ENCODE data around the gene LEMD3. TPM values are rescaled to one million over a fixed set of nuclear protein-coding genes. Genes with fewer than 3 reads are reported as not detected.

LEMD3 gene
- total and polyA plus RNA-seq, 2 donors (not counting 1 experiment from before 2014, with no cell fraction given): 11.5 to 18.5 TPM

DNA sequence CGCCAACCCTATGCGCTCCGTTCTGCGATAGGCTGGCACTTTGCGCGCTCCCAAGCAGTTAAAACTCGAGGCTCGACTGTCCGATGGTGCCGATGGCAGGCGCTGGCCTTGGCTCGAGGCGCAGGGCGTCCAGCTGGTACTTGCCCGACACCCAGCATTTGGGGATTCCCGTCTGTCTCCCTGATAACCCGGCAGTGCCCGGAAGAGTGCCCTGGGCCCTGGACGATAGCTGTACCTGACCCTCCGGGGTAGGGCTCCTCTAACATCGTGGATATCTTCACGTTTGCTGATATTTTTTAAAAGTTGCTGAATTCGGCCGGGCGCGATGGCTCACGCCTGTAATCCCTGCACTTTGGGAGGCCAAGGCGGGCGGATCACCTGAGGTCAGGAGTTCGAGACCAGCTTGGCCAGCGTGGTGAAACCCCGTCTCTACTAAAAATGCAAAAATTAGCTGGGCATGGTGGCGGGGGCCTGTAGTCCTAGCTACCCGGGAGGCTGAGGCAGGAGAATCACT is 47.4 kb upstream of the LEMD3 start:
- H3K27ac ChIP-seq (ENCODE audit: insufficient read depth, low read length): no peak overlapping the region
- H3K27me3 ChIP-seq (ENCODE audit: control insufficient read depth, insufficient read depth, low read length): peaks cover 25% of the 10 kb centered on the region
- no peak overlapping the region for H3K9ac ChIP-seq (ENCODE audit: insufficient read depth, low read length)
- H4K20me1 ChIP-seq (ENCODE audit: control insufficient read depth, extremely low read depth, insufficient read depth, low read length): no peaks in the 10 kb centered on the region
- no peak for DNase-seq (ENCODE audit: low read depth in 2 of 2)
- TF ChIP-seq EZH2 (IDR thresholded peaks at IDR 0.05; ENCODE audit: low read length, missing control alignments) (no peak), CTCF (conservative IDR thresholded peaks at IDR 0.05 in 1 of 2, IDR thresholded peaks at IDR 0.05 in 1 of 2; ENCODE audit: low read depth in 1 of 2, low read length in 2 of 2) (no peak)
- peak overlapping the region; percentile 51 for H3K4me2 ChIP-seq (ENCODE audit: extremely low read depth, insufficient read depth, low read length)
- H3K9me3 ChIP-seq (ENCODE audit: control insufficient read depth, insufficient read depth, low read depth, low read length): no peaks in the 10 kb centered on the region
- no peaks in the 10 kb centered on the region for H3K4me1 ChIP-seq (ENCODE audit: control insufficient read depth, extremely low read depth, insufficient read depth, low read length)
- no peak overlapping the region for H3K4me3 ChIP-seq (replicated peaks in 1 of 4; ENCODE audit: control extremely low read depth in 1 of 4, insufficient read depth in 1 of 4, low read depth in 3 of 4, low read length in 4 of 4)
- no peaks in the 10 kb centered on the region for H3K36me3 ChIP-seq (ENCODE audit: control insufficient read depth, insufficient read depth, low read length)
- H2AFZ ChIP-seq (ENCODE audit: low read length): no peak overlapping the region
- no peaks in the 10 kb centered on the region for H3K79me2 ChIP-seq (ENCODE audit: control insufficient read depth, insufficient read depth, low read length)

GRCh38 chr12:65122703-65123102 is 46.7 kb upstream of the LEMD3 start:
- Histone ChIP-seq H3K4me2 (ENCODE audit: extremely low read depth, insufficient read depth, low read length) (no peak overlapping the region), H3K4me3 (replicated peaks in 1 of 4; ENCODE audit: control extremely low read depth in 1 of 4, insufficient read depth in 1 of 4, low read depth in 3 of 4, low read length in 4 of 4) (no peak overlapping the region), H3K36me3 (ENCODE audit: control insufficient read depth, insufficient read depth, low read length) (no peaks in the 10 kb centered on the region), H3K9me3 (ENCODE audit: control insufficient read depth, insufficient read depth, low read depth, low read length) (no peaks in the 10 kb centered on the region), H3K79me2 (ENCODE audit: control insufficient read depth, insufficient read depth, low read length) (no peaks in the 10 kb centered on the region), H2AFZ (ENCODE audit: low read length) (no peak overlapping the region), H3K27me3 (ENCODE audit: control insufficient read depth, insufficient read depth, low read length) (peaks cover 29% of the 10 kb centered on the region), H4K20me1 (ENCODE audit: control insufficient read depth, extremely low read depth, insufficient read depth, low read length) (no peaks in the 10 kb centered on the region), H3K27ac (ENCODE audit: insufficient read depth, low read length) (no peak overlapping the region), H3K4me1 (ENCODE audit: control insufficient read depth, extremely low read depth, insufficient read depth, low read length) (no peaks in the 10 kb centered on the region), H3K9ac (ENCODE audit: insufficient read depth, low read length) (no peak overlapping the region)
- no peak for DNase-seq (ENCODE audit: low read depth in 2 of 2)
- TF ChIP-seq CTCF (conservative IDR thresholded peaks at IDR 0.05 in 1 of 2, IDR thresholded peaks at IDR 0.05 in 1 of 2; ENCODE audit: low read depth in 1 of 2, low read length in 2 of 2) (no peak), EZH2 (IDR thresholded peaks at IDR 0.05; ENCODE audit: low read length, missing control alignments) (no peak)

DNA sequence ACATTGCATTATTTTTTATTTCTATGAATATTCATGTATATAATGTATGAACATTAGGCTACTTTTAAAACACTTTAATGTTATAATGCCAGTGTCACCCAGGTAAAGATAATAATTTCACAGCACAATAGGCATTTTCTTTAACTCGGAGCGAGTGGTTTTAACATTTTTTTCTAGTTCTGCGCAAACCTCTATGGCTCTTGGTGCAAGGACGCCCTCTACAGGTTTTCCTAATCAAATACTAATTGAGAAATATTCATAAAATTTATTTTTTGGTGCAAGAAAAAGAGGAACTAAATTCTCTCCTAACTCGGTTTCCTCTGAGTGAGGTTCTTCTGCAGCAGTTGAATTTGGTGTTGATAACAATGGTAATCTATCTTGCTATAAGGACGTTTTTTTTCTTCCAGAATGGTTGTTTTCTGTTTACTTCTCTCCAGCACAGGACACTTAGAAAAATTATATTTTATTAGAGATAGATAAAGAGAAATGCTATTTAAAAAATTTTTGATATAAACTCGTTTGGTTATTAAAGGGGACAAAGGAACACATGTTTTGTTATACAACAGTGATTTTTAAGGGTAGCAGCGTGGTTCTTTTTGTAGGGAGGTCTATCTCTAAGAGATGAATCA is 45.8 kb upstream of the LEMD3 start:
- no peak overlapping the region for H2AFZ ChIP-seq (ENCODE audit: low read length)
- no peaks in the 10 kb centered on the region for H3K36me3 ChIP-seq (ENCODE audit: control insufficient read depth, insufficient read depth, low read length)
- no peaks in the 10 kb centered on the region for H4K20me1 ChIP-seq (ENCODE audit: control insufficient read depth, extremely low read depth, insufficient read depth, low read length)
- no peak overlapping the region for H3K9ac ChIP-seq (ENCODE audit: insufficient read depth, low read length)
- no peak overlapping the region for H3K27ac ChIP-seq (ENCODE audit: insufficient read depth, low read length)
- no peaks in the 10 kb centered on the region for H3K79me2 ChIP-seq (ENCODE audit: control insufficient read depth, insufficient read depth, low read length)
- no peak overlapping the region for H3K4me2 ChIP-seq (ENCODE audit: extremely low read depth, insufficient read depth, low read length)
- H3K4me1 ChIP-seq (ENCODE audit: control insufficient read depth, extremely low read depth, insufficient read depth, low read length): no peaks in the 10 kb centered on the region
- peaks cover 29% of the 10 kb centered on the region for H3K27me3 ChIP-seq (ENCODE audit: control insufficient read depth, insufficient read depth, low read length)
- peak; percentile 5 to 55 for DNase-seq (ENCODE audit: low read depth in 2 of 2)
- no peak overlapping the region for H3K4me3 ChIP-seq (replicated peaks in 1 of 4; ENCODE audit: control extremely low read depth in 1 of 4, insufficient read depth in 1 of 4, low read depth in 3 of 4, low read length in 4 of 4)
- no peak for TF ChIP-seq EZH2 (IDR thresholded peaks at IDR 0.05; ENCODE audit: low read length, missing control alignments)
- TF ChIP-seq CTCF (conservative IDR thresholded peaks at IDR 0.05 in 1 of 2, IDR thresholded peaks at IDR 0.05 in 1 of 2; ENCODE audit: low read depth in 1 of 2, low read length in 2 of 2): peak; percentile 69 to 71
- H3K9me3 ChIP-seq (ENCODE audit: control insufficient read depth, insufficient read depth, low read depth, low read length): no peaks in the 10 kb centered on the region

Data from fibroblast of lung (primary cell).